Pulmonary artery endothelial cell (primary cell): ENCODE data around the gene MARCHF3. TPM values are rescaled to one million over a fixed set of nuclear protein-coding genes. Genes with fewer than 3 reads are reported as not detected.
"Not testable (repeated sequence)": the region's sequence is repeated elsewhere in the genome, so short reads cannot be mapped to it uniquely, and the experiment has no call there.

ENCODE experiments used
- DNase-seq: peaks from one replicate; pipeline ENCODE4 v3.0.0-alpha.2; 2011; ENCODE audit warnings: low read depth, low spot score
- total RNA-seq: library from RNA; depleted of rRNA; stranded (reverse); fragments of >200 nt; gene quantifications from 2 replicates; pipeline ENCODE4 v1.2.3, GENCODE V29; 2014

The MARCHF3 gene
- total RNA-seq, 1 donor from 2014 or later: 101 TPM

DNA sequence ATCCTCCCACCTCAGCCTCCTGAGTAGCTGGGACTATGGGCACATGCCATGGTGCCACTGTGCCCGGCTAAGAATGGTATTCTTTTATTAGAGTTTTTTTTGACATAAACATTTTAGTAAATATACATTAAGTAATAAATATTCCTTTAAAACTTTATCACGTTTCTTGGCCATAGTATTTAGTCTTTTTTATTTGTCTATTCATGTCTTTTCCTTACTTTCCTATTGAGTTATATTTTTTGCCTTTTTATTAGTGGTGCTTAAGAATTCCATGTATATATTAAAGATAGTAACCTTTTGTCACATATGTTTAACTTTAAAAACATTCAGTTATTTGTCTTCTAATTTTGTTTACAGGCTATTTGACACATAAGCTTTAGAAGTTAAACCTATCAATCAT lies 73.4 kb downstream of the MARCHF3 start:
- DNase-seq: no peak

DNA sequence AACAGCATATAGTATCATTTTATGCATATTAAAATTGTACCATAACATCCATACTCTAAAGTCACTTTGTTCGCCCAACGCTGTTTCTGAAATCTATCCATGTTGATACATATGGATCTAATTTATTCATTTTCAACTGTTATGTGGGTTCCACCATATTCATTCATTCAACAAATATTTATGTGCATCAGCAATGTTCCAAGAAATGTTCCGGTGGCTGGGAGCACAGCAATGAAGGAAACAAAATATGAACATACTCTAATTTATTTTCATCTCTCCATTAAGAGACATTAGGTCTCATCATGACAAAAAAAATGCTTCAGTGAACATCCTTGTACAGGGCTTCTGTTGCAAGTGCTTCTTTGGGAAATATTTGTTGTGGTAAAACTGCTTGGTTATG lies 75.4 kb downstream of the MARCHF3 start:
- DNase-seq: no peak

DNA sequence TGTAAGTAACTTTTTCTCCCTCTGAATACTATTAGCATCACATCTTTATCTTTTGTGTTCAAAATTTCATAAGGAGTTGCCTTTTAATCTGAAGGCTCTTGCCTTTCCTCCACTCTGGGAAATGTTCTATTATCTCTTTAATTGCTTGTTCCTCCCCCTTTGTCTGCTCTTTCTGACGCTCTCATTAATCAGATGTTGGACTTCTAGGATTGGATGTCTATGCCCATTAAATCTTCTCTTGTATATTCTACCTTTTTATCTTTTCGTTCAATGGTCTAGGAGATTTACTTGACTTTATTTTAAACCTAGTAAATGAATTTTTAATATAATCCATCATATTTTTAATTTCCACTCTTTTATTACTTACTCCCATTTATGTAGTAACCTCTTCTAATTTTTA lies 76.7 kb downstream of the MARCHF3 start:
- DNase-seq: no peak

DNA sequence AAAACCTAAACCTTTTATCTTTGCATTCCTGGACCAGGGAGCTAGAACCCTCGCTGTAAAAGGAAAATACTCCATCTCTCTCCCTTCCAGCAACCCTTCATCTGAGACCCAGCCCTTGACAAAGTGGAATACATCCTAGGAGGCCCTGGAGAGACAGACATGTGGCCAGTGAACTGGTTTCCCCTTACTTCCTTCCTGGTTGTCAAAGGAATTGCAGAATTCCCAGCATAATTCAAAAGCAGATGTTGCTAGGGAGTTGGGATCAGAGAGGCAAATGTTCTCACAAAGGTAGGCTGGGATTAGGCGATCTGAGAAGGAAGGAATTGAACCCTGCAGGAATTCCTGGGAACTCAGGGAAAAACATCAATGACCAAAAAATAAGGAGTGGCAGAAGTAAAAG lies 80.9 kb downstream of the MARCHF3 start:
- peak; percentile 19 for DNase-seq

DNA sequence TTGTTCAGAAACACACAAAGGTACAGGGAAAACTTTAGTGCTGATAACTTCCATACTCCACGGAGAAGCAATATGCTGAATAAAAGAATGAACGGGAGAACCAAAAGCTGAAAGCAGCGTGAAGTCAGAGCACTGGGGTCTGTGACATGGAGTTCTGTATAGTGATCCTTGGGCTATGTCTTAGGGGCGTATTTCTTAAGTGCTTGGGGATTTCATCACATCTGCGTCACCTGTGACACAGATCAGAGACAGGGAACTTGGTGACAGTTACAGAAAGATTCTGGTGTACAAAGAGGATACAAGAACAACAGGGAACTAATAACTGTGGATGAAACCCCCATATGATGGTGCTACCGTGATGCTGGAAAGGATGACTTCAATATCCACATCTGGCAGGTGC lies 81.9 kb downstream of the MARCHF3 start:
- no peak for DNase-seq

DNA sequence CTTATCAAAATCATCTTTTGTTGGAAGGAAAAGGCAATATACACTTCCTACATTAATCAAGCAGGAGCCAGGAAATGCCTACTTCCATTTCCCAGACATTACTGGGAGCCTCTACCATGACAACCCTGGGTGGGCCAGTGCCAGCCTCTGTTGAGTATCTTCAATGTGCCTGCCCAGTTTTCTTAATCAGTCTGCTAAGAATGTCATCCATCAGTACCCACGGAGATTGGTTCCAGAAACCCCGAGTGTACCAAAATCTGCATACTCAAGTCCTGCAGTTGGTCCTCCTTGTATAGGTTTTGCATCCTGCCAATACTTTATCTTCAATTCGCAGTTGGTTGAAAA lies 82.4 kb downstream of the MARCHF3 start:
- no peak for DNase-seq

DNA sequence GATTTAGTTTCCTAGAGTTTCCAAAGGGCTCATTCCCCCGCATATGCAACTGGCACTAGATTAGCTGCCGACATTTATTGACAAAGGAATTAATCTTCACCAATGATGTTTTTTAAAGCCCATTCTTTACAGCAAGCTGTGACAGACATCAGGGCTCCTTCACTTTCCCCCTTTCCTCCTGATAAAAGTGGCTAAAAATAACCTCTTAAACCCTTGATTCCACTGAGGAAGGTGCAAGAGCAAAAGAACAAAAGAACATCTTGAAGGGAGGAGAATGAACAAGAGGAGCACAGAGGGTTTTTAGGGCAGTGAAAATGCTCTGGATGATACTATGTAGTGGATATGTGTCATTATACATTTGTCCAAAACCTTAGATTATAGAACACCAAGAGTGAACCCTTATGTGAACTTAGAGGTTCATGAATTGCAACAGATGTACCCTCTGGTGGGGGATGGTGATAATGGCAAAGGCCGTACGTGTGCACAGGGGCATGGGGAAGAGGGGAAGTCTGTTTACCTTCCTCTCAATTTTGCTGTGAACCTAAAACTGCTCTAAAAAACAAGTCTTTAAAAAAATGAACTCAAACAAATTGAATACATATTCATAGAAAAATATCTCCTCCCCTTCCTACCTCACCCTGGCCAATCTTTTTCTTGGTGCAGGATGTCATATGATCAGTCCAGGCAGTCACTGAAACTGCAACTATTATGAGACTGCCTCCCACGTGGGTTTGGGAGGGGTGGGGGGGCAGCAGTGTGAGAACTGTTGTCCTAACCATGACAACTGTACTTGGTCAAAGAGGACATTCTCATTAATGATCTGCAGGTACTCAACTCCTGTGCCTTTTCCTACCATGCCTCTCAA lies 83.0 kb downstream of the MARCHF3 start:
- DNase-seq: no peak

DNA sequence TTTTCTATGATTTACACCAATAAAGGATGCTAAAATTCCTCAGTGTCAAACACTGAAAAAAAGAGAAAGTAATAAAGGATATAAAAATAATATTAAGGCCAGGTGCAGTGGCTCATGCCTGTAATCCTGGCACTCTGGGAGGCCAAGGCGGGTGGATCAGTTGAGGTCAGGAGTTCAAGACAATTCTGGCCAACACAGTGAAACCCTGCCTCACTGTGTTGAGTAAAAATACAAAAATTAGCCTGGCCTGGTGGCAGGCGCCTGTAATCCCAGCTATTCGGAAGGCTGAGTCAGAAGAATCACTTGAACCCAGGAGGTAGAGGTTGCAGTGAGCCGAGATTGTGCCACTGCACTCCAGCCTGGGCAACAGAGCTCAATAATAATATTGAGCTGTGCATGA lies 87.5 kb downstream of the MARCHF3 start:
- DNase-seq: not testable (repeated sequence)

DNA sequence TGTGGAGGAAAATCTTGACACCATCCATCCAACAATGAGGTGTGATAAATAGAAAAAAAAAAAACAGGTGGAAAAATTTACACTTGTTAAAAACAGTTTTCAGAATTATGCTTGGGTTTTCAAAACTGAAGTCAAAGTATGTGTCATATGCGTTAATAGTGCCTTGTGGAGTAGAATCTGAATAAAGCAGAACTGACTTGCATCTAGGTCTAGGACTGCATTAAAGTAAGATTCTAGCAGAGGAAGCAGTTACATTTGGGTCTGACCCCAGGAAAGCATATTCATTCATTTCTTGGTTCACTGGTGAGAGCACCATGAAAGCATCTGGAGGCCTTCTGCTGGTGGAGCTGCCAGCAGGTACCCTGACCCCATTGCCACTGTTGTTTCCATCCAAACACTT lies 89.0 kb downstream of the MARCHF3 start:
- DNase-seq: no peak

DNA sequence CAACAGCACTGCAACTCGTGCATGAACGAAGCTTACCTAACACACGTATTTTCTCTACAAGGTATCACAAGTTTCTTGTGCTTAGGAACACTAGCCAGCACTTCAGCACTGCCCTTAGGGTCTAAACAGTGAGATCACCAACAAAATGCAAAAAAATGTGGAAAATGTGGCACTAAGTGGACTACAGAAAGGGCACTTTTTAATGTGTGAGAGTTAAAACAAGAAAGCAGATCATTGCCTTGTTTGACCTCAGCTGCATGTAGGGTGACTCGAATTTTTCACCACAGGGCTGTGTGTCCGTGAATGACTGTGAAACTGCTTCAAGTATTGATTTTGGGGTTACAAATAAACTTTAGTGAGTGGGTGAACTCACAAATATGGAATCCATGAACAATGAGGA lies 90.5 kb downstream of the MARCHF3 start:
- no peak for DNase-seq

DNA sequence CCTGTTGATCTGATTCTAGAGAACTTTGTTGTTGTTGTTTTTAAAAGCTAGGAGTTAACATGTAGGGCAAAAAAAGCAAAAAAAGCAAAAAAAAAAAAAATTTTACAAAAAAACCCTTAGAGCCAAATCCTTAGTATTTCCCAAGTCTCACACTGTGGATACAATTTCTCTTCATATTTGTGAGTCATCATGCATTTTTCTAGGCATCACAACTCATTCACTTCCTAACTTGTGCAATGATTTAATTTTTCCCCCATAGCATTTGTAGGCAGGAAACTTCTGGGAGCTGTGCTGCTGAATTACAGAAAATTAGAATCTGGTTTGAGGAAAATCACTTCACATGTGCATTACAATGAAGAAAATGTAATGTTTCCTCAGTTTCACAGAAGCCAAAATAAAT lies 91.9 kb downstream of the MARCHF3 start:
- peak; percentile 49 for DNase-seq

DNA sequence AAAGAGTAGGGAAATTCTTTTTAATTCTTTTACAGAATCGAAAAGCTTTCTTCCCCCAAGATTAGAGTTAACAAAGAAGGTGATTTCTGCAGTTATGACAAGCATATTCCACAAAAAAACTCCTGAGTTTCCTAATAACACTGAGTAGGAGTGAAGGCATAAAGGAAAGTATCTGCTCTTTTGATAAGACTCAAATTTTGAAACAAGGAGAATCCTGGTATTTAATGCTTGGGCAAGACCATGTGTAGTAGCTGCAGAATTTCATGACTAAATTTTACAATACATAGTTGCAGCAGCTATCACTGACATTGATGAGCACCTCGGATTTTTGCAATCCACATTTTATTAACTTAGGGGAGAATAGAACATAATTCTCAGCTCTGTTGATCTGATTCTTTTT lies 92.6 kb downstream of the MARCHF3 start:
- DNase-seq: no peak

DNA sequence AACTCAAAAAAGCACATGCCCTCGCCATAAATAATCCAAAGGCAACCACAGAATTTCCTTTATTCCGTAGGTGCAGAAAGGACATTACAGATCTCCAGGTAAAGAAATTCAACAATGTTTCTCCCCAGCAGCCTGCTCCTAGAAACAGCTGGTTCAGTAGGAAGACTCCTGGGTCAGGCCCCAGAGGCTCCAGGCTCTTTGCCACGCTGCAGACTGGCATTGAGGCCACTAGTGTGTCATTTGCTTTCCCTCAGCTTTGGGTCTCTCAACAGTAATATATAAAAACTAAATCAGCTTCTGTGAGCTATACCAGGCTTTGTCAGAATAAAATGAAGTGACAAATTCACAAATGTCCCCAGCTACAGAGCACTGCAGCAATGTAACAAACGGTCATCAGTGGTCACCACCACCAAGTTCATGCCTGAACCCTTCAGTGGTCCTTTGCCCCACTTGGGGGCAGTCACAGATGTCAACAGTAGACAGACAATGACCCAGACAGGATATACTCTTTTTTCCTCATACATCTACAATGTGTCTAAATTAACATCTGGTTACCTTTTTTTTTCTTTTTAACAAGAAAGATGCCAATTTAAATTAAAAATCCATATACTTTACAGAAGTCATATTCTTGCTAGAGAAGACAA lies 93.5 kb downstream of the MARCHF3 start:
- DNase-seq: no peak

DNA sequence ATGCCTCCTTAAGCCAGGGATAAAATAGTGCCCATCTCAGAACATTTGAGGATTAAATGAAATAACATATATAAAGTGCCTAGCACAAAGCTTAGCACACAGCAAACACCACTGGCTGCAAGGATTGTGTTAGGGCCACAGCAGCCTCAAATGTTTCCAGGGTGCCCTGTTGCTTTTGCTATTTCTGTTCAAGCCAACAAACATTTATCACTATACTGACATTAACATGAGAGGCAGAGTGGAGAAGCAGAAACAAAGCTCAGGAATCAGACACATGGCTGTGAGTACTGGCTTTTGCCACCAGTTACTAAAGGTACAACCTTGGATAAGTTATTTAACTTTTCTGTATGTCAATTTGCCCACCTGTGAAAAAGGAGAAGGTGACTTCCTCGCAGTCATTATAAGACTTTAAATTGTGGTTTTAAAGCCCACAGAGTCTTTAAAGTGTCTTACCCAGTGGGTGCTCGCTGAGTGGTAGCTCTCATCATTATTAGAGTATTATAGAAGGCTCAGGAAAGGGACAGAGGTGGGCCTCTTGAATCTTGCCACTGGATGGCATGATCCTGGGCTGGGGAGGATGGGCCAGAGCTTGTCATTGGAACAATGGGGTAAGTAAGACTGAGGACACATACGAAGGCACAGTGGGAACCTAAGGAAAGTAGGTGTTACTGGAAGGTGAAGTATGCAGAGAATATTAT lies 98.2 kb downstream of the MARCHF3 start:
- DNase-seq: no peak

DNA sequence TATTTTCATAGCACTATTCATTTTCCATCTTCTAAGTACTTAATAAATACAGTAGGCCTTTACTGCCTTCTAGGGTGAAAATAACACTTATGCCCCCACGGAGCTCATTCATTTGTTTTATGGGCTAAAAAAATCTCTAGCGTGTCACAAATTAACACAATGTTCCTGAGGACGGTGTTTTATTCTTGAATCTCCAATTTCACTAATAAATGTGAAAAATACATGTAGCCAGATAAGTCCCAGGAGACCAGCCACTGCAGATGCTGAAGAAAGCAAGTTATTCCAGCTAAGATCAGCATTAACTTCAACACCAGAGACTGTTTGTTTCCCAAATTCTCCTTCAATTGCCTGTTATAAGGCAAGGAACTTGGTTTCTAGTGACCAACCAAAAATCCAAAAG lies 102.3 kb downstream of the MARCHF3 start:
- no peak for DNase-seq

DNA sequence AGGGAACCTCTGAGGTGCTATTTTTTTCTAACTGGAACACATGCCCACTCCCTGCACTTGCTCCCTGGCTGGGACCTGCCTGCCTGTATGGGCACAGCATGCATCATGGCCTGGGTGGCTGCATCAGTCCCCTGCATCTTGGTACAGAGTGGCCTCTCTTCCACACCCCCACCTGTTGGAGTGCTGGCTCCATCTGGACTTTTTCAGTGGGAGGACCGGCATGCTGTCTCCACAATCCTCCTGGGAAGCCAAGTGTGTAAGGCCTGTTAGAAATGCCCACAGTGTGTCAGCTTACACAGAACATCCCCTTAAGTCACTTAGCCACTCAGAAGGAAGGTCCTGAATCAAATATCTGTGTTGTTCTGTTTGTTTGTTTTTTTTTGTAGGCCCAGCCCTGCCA lies 102.9 kb downstream of the MARCHF3 start:
- DNase-seq: no peak

DNA sequence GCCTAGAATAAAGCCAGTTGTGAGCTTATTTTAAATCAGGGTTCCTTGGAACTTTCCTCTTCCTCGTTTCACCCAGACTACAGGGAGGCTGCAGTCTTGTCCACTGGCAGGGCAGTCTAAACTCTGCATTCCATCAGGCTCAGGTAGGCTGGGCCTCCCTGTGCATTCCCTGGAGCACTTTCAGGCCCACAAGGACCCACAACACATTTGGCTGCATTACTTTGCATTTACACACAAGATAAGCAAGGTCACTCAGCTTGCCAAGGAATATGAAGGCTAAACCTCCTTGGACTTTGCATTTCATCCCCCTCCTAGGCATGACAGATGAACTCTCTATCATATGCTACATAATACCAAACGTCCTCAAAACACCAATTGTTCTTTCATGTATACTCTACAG lies 104.2 kb downstream of the MARCHF3 start:
- no peak for DNase-seq

DNA sequence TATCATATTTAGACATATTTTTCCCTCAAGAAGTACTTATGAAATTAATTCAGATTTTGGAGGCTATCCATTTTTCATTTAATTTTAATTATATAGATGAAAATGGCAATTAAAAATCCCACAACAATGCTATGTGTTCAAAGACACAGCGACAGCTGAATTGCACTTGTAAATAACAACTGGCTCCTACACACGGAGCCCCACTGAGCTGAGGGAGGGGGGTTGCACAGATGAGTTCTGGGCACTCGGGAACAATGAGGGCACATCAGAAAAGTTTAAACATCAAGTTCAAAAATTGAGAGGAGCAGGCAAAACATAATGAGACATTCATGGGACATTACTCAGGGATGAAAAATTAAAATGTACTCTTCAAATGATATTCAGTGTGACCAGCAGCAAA lies 104.9 kb downstream of the MARCHF3 start:
- no peak for DNase-seq

DNA sequence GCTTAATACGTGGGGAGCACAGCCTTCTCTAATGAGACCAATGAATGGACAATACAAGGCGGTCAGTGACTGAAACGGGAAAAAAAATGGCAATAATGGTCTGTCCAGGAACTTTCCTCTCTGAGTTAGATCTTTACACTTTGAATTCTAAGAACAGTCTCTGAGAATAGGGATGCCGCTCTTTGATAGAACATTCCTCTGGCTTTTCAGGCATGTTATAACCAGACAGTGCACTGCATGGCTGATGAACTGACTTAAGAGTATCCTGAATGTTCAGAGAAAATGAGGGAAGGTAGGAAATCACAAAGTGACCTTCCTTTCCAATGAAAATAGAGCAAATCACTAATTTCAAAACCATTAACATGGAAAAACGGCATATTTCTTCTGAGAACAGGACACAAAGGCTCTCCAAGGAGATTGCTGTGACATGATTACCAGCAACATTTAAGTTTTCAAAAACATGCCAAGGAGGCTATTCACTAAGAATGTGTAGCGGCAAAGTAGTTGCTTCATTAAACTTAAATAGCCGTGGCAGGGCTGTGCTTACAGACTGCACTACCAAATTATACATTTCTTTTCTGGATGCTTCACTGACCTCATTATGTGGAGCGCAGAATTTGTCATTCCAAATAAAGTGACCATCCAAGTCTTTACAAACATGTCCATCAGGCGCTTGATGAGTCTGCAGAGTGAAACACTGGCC lies 105.9 kb downstream of the MARCHF3 start:
- no peak for DNase-seq

DNA sequence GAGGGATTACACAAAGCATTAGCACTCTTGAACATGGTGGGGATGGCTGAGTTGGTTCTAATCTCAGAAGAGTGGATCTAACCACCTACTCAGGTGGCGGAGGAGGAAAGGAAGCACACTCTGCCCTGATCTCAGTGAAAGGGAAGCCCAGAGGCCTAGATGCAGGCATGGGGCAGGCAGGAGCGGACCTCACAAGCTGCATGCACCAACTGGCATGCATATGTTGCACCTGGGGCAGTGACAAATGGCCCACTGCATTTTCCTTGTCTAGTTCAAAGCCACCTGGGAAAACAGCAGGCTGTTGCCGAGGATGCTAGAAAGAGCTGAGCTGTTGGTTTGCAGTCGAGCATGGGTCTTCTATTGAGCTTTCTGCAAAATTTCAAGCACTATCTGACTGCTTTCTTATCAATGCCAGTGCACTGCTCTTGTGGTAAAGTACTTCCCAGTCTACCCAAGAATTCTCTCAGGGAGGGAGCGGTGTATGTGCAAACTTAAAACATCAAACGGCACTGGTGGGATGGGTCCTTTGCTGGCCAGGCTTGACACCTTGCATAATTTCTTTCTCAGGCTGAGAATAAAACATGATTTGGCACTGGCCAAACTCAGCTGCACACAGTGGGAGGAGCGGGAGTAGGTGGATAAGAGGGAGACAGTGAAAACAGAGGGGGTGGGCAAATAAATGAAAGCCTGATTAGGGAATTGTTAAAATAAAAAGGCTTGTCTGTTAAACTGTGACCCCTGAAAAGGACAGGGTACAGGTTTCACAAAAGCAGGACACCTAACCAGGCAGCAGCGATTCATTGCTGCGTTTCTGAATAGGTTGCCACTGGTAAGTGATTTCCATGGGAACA lies 108.9 kb downstream of the MARCHF3 start:
- DNase-seq: no peak

DNA sequence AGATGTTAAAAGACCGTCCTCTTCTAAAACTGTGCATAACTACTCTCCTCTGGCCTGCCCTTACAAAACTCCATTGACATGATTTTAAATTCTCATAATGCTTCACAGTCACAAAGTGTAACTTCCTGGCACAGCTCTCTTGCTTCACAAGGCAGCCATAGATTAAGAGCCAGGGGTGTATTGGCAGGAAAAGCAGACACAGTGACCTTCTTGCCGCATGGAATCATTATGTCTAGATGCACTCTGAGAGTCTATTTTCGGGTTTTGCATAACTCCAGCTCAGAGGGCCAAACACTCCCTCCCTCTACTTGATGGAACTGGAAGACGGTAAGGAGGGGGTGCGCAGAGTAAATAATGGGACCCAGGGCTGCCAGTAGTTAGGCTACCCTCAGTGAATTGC lies 110.1 kb downstream of the MARCHF3 start:
- no peak for DNase-seq
